ENCODE results near the gene ANXA2.

DNA sequence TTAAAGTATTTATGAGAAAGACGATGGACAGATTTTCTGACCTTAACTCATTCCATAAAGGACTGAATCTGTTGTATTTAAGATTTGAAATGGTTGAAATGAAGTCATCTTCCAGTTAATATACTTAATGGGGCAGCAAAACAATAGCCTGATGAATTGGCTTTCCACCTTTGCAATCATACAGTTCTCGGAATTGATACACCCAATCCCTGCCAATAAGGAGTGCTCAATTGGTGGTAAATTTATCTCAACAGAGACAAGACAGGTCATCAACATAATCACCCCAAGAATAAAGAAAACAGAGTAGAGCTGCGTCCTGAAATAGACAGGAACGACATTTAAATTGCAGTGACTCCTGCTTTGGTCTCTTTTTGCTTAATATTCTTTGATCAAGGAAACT is 11.2 kb downstream of the ANXA2 start:
- TF ChIP-seq POLR2AphosphoS5 (IDR thresholded peaks at IDR 0.05; ENCODE audit: low read depth, low read length) (no peak), SIN3A (IDR thresholded peaks at IDR 0.05; ENCODE audit: borderline replicate concordance, insufficient read depth, low read depth, low read length) (no peak)
- TF ChIP-seq, protein P1, sequence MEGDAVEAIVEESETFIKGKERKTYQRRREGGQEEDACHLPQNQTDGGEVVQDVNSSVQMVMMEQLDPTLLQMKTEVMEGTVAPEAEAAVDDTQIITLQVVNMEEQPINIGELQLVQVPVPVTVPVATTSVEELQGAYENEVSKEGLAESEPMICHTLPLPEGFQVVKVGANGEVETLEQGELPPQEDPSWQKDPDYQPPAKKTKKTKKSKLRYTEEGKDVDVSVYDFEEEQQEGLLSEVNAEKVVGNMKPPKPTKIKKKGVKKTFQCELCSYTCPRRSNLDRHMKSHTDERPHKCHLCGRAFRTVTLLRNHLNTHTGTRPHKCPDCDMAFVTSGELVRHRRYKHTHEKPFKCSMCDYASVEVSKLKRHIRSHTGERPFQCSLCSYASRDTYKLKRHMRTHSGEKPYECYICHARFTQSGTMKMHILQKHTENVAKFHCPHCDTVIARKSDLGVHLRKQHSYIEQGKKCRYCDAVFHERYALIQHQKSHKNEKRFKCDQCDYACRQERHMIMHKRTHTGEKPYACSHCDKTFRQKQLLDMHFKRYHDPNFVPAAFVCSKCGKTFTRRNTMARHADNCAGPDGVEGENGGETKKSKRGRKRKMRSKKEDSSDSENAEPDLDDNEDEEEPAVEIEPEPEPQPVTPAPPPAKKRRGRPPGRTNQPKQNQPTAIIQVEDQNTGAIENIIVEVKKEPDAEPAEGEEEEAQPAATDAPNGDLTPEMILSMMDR (IDR thresholded peaks at IDR 0.05) = no peak
- TF ChIP-seq, protein P2, sequence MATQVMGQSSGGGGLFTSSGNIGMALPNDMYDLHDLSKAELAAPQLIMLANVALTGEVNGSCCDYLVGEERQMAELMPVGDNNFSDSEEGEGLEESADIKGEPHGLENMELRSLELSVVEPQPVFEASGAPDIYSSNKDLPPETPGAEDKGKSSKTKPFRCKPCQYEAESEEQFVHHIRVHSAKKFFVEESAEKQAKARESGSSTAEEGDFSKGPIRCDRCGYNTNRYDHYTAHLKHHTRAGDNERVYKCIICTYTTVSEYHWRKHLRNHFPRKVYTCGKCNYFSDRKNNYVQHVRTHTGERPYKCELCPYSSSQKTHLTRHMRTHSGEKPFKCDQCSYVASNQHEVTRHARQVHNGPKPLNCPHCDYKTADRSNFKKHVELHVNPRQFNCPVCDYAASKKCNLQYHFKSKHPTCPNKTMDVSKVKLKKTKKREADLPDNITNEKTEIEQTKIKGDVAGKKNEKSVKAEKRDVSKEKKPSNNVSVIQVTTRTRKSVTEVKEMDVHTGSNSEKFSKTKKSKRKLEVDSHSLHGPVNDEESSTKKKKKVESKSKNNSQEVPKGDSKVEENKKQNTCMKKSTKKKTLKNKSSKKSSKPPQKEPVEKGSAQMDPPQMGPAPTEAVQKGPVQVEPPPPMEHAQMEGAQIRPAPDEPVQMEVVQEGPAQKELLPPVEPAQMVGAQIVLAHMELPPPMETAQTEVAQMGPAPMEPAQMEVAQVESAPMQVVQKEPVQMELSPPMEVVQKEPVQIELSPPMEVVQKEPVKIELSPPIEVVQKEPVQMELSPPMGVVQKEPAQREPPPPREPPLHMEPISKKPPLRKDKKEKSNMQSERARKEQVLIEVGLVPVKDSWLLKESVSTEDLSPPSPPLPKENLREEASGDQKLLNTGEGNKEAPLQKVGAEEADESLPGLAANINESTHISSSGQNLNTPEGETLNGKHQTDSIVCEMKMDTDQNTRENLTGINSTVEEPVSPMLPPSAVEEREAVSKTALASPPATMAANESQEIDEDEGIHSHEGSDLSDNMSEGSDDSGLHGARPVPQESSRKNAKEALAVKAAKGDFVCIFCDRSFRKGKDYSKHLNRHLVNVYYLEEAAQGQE (IDR thresholded peaks at IDR 0.05; ENCODE audit: insufficient read depth in 1 of 2, low read depth in 2 of 2, low read length in 1 of 2) = no peak

Data from Panc1 (cell line).